NCI-H2171 treated with DMSO at 0.1 percent for 48 hours (cell line): ENCODE data around the gene COL1A1.

Experiments
- DNase-seq: peaks from one replicate; lab custom pipeline; 2025; lab: John Stamatoyannopoulos, UW

Gene COL1A1

GRCh38 chr17:50201276-50201854 lies at the start of gene COL1A1:
Gene COL1A1 (minus strand): TSS chr17:50201631. CDS start chr17:50201513, 118 bp downstream.
- DNase-seq, result no peak

- DNase-seq, result no peak
These were observed 46.8 kb upstream of the COL1A1 start for GRCh38 chr17:50248255-50248654.

- no peak for DNase-seq
These were observed 43.3 kb upstream of the COL1A1 start for GRCh38 chr17:50244771-50245170.

- DNase-seq, result no peak
These were observed 40.0 kb upstream of the COL1A1 start for GRCh38 chr17:50241431-50241830.

GRCh38 chr17:50240851-50241250 lies 39.4 kb upstream of the COL1A1 start:
- no peak for DNase-seq

GRCh38 chr17:50239937-50240336 lies 38.5 kb upstream of the COL1A1 start:
- no peak for DNase-seq

DNA sequence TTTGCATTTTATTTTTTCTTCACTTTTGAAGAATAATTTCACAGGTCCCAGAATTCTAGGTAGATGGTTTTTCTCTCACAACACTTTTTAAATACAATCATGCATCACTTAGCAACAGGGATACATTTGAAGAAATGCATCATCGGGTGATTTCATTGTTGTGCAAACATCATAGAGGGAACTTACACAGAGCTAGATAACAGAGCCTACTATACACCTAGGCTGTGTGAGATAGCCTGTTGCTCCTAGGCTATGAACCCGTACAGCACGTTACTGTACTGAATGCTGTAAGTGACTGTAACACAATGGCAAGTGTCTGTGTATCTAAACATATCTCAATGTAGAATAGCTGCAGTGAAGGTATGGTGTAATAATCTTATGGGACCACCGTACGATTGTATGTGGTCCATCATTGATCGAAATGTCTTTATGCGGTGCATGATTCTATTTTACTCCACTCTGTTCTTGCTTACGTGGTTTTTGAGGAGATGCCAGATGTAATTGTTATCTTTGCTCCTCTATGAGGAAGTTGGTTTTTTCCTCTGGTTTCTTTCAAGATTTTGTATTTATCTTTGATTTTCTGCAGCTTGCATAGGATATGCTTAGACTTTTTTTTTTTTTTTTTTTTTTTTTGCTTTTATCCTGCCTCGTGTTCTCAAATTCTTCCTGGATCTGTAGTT lies 37.3 kb upstream of the COL1A1 start:
- DNase-seq, result no peak

GRCh38 chr17:50237901-50238300 lies 36.5 kb upstream of the COL1A1 start:
- DNase-seq, result no peak

DNA sequence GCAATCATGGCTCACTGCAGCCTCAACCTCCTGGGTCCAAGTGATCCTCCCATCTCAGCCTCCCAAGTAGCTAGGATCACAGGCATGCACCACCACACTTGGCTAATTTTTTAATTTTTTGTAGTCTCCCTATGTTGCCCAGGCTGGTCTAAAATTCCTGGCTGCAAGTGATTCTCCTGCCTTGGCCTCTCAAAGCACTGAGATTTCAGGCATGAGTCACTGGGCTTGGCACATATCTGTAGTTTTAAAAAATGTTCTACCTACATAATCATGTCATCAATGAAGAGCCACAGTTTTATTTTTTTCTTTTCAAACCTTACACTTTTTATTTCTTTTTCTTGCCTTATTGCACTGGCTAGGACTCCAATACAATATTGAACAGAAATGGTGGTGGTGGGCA lies 33.1 kb upstream of the COL1A1 start:
- DNase-seq, result no peak

DNA sequence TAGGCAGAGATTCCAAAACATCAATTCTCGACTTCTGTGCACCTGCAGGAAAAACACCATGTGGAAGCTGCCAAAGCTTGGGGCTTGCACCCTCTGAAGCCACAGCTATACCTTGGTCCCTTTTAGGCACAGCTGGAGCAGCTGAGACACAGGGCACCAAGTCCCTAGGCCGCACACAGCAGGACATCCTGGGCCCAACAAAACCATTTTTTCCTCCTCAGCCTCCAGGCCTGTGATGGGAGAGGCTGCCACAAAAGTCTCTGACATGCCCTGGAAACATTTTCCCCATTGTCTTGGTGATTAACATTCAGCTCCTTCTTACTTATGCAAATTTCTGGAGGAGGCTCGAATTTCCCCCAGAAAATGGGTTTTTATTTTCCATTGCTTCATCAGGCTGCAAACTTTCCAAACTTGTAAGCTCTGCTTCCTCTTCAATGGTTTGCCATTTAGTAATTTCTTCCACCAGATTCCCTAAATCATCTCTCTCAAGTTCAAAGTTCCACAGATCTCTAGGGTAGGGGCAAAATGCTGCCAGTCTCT lies 24.3 kb upstream of the COL1A1 start:
- no peak for DNase-seq

DNA sequence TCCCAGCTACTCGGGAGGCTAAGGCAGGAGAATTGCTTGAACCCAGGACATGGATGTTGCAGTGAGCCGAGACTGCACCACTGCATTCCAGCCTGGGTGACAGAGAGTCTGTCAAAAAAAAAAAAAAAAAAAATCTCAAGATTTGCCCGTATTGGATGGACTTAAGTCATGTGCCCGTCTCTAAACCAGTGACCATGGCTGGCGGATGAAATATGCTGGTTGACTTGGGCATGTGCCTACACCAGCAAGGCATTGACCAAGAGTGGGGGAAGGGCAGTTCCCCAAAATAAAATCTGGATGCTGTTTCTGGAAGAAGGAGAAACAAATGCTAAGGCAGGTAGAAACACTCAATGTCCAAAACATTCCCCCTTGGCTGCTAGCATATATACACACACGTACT lies 21.5 kb upstream of the COL1A1 start:
- DNase-seq, result no peak

DNA sequence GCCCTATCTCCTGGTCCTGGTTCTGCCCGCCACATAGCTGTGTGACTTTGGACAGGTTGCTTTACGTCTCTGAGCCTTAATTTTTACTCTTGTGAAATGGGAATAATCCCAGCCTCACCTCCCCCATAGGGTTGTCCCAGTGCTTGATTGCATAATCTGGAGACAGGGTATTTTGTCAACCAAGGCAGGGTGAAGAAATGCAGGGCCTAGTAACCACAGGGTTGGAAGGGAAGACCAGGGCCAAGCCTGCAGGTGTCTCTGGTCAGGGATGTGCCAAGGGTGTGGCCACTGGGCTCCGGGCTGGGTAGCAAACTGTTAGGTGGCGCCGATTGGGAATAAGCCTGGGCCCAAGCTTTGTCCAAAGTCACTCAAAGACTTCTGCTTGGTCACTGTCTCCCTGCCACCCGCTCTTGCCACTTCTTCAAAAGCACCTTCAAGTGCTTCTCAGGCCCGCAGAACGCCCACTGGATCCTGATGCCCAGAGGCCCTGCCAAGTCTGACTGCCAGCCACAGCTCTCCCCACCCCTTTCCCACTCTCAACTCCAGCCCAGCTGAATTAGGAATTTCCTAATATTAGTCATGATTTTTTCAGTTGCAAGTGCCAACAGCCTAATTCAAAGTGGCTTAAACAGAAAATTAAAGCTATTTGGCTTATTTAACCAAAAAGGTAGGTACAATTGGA lies 20.6 kb upstream of the COL1A1 start:
- no peak for DNase-seq

GRCh38 chr17:50221266-50221863 lies 19.9 kb upstream of the COL1A1 start:
- no peak for DNase-seq

DNA sequence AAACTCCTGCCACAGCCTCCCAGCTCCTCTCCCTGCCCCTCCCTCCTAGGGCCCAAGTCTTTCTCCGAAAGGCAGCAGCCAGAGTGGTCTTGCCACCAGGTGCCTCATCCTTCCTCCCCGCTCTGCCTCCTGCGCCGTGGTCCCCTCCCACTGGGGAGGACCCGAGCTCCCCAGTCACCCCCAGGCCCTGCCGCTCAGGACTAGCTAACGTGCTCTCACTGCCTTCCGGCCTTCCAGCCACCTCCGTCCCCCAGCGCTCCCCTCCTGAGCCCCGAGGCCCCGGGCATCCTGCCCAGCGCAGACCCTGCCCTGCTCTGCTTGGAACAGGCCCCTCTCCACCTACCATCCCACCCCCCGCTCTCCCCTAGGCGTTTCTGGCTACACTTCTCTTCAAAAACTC lies 19.4 kb upstream of the COL1A1 start:
- no peak for DNase-seq

DNA sequence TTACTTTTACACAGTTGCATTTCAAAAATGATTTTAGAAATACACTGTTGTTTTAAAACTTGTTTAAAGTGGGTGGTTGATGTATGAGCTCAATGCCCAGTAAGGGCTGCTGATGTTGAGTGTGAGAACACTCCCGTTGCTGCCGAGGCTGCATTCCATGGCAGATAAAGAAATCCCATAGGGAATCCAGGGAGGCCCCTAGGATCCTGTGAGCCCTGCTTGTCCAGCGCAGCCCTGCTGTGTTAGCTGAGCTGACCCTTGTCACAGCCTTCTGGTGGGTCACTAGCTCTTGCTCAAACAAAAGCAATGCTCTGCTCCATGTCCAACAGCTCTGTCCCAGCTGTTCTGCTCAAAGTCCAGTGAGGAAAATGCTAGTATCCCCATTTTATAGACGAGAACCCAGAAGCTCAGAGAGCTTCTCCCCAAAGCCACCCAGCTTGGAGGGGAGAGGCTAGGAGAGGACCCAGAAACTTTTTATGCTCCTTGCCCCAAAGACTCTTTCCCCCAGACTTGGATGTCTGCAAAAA lies 18.6 kb upstream of the COL1A1 start:
- DNase-seq, result no peak

GRCh38 chr17:50219342-50219741 lies 17.9 kb upstream of the COL1A1 start:
- DNase-seq, result no peak

- no peak for DNase-seq
These were observed 17.4 kb upstream of the COL1A1 start for GRCh38 chr17:50218771-50219315.

GRCh38 chr17:50218071-50218759 lies 16.8 kb upstream of the COL1A1 start:
- DNase-seq, result no peak

DNA sequence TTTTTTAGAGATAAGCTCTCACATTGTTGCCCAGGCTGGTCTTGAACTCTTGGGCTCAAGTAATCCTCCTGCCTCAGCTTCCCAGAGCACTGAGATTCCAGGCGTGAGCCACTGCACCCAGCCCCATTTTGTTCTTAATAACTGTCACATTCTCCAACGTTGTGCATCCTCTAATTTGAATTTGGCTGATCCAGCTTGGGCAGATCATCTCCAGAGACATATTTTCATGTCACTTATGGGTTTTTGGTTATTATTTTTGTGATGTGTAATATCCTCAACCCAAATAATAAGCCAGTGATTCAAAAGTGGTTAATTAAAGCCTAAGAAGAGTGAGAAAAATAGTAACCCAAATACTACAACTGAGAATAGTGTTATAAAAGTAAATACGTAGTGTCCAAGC lies 16.2 kb upstream of the COL1A1 start:
- no peak for DNase-seq

DNA sequence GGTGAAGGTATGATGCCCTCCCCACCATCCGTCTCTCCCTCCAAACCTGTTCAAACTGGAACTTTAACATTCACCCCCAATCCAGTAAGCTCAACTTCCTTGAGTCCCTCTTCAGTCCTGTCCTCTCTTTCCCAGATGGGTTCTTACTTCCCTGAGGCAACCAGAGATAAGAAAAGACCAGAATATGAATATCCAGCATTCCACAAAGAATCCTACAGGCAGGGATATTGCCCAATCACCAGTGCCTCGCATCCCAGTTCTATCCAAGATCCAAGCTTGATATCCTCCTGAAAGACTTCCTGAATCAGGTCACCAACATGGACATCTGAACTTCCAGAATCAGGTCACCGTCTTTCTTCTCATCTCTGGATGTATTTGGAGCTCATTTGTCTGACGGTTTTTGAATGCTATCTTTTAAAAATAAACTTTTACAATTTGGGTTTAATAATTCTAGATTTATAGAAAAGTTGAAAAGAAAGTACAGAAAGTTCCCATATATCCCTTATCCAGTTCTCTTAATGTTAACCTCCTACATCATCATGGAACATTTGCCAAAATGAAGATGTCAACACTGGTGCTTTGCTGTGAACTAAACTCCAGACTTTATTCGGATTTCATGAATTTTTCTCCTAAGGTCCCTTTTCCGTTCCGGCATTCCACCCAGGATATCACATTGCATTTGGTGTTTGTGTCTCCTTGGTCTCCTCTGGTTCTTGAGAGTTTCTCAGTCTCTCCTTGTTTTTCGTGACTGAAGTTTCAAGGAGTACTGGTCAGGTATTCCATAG lies 13.7 kb upstream of the COL1A1 start:
- no peak for DNase-seq
